Cerebellar cortex (tissue), 1 donor: ENCODE results near the gene CHID1.

ENCODE experiments used
- DNase-seq: peaks from one replicate; pipeline ENCODE4 v3.0.0-alpha.2; 2015; ENCODE audit warnings: low spot score

The CHID1 gene

DNA sequence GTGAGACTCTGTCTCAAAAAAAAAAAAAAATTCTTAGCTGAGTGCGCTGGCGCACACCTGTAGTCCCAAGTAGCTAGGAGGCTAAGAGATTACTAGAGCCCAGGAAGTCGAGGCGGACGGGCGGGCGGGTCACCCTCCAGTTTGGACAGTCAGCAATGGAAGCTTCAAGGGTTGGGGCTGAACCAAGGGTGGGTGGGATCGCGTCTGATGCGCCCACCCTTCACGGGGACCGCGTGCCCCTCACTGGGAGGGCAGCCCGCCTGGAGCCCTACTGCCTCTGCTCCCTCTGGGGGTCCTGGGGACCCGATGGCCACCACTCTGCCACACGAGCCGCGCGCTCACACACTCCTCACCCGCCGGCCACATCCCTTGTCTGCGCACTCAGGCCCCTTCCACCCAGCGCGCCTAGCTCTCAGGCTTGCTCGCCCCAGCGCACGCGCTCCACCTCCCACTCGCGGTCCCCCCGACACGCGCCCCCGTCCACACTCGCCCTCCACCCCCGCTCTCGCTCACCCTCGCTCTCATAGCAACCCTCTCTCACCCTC is 494 bp downstream of the CHID1 start:
- DNase-seq = no peak

DNA sequence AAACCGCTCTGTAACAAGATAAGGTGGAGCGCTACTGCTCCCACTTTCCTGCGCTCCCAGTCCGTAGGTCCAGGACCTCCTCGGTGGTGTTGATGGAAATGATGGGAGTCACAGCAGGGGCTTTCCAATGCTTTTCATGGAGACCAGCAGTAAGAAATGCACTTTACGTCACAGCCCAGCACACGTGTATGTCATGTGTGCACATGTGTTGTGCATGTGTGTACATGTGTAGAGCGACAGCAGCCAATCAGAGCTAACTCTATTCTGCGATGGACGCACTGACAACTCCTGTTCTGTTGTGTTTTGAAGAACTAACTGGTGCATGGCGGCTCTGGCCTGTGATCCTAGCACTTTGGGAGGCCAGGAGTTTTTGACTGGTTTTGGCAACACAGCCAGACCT is 1.2 kb downstream of the CHID1 start:
- no peak for DNase-seq

DNA sequence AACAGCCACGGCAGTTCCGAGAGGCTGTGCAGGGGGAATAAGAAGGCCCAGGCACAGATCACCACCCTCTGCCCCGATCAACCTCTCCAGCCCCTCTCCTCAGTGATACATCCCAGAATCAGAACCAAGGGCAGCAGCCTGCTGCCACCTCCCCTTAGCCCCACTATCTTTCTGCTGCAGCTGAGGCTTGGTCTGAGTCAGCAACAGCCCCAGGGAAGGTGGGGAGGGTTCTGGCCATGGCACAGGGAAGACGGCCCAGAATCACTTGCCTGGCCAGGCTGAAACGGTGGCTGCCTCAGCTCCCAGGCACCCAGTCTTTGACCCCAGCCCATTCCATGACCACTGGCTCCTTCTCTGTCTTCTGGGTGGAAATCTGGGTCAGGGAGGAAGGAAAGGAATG is 2.3 kb downstream of the CHID1 start:
- DNase-seq = no peak

DNA sequence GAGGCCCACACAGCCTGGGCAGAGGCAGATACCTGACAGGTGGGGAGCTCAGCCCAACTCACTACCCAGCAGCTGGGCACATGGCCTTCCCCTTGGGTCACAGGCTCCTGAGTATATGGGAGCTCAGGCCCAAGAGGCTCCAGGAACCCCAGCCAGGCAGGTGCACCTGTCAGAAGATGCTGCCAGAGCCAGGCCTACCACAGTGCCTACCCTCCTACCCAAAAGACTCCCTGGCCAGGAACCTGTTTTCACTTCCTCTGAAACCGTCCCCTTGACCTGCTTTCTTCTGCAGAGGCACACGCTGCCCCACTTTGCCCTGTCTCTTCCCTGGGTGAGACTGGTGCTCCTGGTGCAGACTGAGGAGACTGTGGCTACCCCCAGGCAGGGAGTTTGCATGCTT is 2.9 kb downstream of the CHID1 start:
- no peak for DNase-seq

DNA sequence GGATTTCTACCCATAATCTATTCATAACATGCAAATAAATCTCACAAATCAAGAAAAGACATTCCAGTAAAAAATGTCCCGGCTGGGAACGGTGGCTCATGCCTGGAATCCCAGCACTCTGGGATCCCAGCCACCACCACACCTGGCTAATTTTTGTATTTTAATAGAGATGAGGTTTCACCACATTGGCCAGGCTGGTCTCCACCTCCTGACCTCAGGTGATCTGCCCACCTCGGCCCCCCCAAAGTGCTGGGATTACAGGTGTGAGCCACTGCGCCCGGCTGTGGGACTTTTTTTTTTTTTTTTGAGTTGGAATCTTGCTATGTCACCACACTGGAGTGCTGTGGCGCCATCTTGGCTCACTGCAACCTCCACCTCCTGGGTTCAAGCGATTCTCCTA is 4.7 kb downstream of the CHID1 start:
- DNase-seq = no peak

DNA sequence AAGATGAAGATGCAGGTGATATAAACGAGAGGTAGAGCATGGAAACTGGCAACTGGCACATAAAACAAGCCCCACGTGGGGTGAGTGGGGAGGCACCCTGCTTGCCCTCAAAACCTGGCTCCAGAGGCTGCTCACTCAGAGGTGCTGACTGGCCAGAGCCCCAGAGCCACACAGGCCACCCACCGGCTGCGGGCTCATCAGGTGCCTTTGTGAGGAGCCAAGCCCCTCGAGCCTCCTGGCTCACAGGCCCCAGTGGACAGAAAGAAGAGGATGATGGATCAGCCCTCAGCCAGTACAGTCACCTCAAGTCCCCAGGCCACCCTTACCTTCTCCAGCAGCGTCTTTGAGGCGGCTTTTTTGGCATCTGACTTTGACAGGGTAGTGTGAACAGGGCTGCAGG is 6.2 kb downstream of the CHID1 start:
- DNase-seq = no peak

DNA sequence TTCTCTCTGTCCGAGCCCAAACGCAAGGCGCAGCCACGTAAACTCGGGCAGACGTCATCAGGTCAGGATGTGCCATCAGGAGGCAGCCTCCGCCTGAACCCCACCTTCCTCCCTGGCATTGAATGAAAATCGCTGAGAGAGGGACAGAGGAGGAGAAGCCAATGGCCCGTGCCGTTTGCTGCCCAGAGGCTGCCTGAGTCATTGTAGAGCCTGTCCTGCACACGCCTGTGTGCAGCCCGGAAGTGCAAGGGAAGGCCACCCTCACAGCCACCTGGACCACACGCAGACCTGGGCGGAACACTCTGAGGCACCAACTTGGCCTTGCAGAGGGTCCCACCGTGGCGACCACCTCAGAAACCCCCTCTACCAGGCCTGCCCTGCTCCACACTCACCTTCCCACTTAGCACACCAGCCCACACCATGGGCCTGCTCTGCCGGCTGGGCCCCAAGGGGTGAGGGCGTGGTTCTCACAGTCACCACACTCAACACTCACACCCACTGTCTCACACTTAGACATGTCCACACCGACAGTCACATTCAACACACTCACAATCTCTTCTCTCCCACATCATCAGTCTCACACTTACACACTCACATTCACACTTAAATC is 9.1 kb downstream of the CHID1 start:
- no peak for DNase-seq

DNA sequence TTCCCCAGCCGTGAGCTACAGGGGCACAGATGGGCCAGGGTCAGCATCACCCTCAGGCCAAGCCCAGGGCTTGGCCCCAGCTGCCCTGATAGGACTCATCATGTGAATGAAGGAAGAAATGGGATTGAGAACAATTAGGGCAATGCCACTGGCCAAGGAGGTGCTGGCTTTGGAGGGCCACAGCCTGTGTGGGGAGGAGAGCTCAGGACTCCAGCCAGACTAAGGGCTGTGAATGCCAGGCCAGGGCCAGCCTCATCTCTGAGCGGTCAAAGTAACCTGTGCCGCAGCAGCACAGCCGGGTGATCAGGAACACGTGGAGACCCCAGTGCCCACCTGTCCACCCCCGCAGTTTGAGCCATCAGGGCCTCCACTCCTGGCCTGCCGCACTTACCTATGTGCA is 10.1 kb downstream of the CHID1 start:
- no peak for DNase-seq

DNA sequence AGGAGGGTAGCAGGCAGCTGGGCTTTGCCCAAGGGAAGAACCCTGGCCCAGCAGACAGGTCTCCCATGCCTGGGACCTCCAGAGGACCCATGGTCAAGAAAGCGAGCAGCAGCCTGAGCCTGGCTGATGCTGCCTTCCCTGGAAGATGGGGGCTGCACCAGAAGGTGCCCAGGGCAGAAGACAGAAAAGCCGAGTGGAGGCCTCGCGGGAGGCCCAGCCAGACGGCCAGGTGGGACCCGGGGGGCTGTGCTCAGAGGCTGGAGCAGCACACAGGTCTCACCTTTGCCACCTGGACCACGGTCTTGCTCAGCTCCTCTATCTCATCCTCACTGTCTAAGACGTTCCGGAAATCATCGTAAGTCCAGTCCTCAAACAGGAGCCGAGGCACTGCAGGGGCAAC is 10.9 kb downstream of the CHID1 start:
- no peak for DNase-seq

DNA sequence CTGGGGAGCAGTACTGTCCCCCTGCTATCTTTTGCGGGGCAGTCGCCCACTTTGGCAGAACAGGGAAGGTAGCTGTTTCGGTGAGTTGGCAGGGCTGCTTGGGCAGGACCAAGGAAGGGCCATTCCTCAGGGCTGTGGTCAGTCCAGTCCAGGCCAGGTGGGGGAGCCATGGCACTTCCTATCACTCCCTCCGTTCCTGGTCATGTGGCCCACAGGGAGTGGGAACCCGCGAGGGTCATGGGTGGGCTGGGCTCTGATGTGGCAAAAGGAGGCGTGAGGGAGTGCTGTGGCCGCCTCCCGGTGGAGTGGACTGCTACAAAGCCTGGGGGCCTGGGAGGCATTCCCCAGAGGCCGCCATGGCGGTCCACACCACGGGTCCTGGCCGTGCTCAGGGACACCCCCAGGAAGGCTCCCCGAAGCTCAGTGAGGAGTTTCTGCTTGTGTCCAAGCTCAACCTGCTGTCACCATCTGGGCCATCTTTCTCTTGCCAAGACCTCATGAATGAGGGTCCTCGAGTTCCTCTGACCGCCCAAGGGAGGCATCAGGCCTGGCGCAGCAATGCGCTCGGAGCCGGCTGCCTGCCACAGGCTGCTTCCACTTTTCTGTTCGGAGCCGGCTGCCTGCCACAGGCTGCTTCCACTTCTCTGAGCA is 11.9 kb downstream of the CHID1 start:
- peak; percentile 84 for DNase-seq

DNA sequence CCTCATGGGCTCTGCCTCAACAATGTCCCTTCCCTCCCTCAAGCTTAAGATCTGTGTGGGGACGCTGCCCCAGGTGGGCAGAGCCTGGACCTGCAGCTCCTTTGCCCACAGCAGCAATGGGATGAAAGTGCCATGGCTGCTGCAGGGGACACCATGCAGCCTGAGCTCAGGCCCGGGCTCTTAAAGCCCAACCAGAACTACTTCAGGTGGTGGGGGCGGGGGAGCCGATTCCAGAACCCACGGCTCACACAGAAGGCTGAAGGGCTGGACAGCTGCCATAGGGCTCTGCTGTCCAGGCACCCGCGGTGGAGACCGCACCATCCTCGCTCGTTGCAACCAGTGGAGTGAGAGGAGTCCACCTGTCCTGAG is 12.5 kb downstream of the CHID1 start:
- peak; percentile 84 for DNase-seq

DNA sequence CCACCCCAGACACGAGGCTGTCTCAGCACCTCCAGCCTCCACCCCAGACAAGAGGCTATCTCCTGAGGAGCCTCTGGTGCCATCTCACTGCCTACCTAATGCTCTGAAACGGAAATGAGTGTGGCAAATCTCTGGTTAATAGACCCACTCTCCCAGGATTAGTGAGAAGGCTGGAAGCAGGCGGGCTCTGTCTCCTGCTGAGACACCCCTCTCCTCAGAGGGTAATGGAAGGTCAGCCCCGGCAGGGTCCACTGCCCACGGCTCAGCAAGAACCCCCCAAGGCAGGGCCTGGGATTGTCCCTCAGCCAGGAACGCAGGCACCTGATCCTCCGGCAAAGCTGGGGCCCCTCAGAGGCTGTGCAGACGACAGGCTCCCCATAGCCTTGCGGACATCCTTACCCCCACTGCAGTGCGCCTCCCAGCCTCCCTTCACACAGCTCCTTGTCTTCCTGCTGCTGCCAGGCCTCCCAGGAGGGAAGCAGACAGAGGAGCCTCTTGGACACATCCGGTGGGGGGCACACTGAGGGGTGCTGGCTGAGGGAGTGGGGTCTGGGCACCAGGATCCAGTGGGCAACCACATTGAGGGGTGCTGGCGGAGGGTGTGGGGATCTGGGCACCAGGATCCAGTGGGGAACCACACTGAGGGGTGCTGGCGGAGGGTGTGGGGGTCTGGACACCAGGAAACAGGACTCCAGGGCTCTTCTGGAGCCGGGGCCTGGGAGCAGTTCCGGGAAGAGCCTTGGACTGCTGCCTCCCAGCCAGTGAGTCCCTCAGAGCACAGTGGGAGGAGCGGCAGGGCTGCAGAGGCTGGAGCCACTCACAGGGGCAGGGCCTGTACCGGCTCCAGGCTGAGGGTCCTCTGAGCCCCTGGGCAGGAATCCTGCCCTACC is 13.1 kb downstream of the CHID1 start:
- no peak for DNase-seq

DNA sequence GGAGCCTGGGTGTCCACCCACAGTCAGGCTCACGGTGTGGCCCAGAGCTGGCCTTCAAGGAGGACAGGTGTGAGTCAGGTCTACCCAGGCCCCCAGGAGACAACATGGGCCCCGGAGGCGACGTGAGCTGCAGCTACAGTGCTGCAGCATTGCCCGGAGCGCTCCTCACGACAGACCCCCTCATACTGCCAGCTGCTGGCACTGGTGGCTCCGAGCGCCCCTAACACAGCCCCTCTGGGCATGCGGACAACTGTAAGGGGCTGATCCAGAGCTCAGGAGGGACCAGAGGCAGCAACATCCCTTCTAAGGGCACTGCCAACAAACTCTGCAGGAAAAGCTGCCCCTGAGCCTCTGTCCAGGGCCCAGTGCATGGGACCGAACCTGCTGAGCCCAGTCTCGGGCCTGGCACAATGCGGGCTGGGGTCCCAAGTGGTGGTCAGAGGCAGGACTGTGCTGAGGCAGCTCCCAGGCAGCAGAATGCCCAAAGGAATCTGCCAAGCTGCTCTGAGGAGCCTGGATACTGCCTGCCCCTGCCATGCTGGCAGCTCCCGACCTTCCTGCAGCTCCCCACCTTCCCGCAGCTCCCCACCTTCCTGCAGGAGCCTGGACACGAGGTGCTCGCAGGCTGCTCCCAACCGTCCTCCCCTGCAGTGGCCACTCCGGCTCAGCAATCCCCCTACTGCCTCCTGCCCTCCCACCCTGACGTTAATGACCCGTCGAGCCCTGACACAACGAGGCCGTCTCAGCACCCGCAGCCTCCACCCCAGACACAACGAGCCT is 15.1 kb downstream of the CHID1 start:
- DNase-seq = no peak

DNA sequence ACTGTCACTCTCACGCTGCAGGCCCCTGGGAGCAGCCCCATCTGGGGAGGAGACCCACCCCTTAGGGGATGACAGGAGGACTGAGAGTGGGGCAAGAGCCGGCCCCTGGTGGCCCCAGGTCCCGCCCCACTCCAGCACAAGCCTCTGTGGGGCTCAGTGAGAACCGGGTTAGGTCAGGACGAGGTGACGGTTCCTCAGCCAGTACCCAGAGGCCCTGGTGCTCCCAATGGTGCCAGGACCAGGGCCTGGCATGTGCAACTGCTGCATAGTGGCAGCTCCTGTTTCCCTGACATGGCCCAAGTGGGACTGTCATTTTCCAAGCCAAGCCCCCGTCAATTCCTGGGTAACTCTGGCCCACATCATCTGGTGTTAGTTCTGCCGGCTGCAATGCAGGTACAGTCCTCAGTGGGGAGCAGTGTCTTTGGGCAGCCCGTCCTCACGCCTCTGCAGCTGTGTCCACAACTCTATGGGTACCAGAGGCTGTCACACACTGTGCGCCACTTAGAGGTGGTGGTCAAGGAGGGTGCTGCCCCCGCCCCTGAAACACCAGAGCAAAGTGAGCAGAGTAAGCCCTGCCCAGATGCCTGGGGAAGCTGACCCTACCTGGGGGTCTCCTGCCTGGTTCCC is 15.9 kb downstream of the CHID1 start:
- DNase-seq = no peak

DNA sequence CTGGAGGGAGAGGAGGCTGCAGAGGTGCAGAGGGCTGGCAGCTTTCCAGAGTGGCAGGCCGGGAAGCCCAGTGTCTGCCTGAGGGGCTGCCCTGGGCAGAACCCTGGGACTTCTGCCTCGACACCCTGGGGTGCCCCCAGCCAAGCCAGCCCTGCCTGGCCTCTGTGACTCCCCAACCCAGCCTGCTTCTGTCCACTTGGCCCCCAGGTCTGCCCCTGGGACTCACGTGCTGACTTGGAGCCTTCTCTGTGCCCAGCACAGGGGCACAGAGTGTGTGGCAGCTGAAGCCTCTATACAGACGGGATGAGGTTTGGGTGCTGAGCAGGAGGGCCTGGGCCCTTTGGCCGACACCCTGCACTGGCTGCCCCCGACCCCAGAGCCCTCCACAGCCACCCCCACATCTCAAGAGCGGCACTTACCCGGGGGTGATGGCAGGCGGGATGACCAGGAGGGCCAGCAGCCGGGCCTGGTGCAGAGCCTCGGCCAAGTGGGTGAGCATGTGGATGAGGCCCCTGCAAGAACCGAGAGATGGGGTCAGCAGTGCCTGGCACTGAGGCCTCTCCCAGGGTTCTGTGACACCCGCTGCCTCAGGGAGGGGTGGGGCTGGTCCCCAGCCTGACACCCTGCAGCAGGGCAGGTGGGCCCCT is 17.5 kb downstream of the CHID1 start:
- no peak for DNase-seq

DNA sequence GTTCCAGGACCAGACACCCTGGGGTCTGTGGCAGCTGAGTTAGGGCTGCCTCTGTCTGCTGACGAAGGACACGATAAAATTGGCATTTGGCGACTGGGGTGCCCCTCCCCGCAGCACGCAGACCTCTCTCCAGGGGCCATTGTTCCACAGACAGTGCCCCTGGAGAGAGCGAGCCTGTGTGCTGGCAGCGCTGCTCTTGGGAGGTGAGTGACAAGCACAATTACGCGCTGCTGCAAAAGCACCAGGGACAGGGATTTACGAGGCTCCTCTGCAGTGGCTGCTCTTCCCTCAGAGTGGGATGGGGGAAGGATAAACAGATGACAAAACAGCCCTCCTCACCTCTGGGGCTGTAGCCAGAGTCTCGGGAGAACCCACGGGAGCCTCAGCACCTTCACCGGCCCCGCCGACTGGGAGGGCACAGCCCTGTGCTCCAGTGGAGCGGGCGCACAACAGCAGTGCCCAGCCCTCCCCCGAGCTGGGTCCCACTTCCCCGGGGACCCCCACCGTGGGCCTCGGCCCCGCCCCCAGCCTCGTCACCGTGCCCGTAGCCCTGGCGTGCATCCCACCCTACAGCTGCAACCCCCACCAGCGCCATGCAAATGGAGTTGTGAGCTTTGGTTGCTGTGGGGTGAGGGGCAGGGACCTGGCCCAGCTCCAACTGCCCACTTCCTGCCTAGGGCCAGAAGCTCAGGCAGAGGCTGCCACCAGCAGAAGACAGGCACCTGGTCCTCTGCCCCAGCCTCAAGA is 19.6 kb downstream of the CHID1 start:
- no peak for DNase-seq

DNA sequence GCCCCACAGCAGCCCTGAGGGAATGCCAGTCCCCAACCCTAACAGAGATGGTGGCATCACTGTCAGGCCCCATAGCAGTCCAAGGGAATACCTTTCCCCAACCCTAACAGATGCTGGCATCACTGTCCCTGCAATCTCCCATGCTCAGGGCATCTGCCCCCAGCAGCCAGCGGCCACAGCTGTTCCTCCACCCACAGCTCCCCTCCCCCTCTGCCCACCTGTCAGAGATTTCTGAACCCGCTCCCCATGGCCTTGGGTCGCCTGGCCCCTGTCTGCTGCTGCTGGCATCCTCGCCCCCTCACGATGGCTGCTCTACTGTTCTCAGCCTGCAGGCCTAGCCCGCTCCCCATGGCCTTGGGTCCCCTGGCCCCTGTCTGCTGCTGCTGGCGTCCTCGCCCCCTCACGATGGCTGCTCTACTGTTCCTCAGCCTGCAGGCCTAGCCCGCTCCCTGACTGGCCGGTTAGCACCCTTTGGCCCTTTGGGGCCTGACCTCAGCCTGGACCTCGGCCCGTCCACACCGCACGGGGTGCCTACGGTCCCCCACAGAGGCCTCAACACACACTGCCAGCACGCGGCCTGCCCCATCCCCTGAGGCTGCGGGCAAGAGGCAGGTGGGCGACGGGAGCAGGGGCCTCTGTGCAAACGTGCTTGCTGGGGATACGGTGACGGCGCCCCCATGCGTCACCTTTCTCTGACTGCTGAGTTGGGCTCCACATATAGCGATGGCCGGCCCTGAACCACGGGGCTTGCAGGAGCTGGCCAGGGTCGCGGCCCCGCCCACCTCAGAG is 20.7 kb downstream of the CHID1 start:
- no peak for DNase-seq

DNA sequence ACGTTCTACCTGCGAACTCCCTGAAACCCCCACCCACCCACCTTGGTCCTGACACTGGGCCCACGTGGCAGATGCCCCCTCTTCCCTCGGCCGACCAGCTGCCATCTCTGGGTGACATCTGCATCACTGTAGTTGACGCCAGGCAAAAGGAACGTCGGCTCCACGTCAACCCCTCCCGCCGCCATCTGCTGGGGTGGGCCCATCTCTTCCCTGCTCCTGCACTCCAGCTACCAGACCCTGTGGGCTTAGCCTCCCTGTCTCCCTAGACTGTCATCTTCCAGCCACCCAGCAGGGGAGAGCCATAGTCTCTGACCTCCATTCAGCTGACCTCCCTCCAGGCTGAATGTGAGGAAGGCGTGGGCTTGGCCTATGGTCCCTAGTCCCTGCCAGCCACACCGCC is 21.4 kb downstream of the CHID1 start:
- no peak for DNase-seq

DNA sequence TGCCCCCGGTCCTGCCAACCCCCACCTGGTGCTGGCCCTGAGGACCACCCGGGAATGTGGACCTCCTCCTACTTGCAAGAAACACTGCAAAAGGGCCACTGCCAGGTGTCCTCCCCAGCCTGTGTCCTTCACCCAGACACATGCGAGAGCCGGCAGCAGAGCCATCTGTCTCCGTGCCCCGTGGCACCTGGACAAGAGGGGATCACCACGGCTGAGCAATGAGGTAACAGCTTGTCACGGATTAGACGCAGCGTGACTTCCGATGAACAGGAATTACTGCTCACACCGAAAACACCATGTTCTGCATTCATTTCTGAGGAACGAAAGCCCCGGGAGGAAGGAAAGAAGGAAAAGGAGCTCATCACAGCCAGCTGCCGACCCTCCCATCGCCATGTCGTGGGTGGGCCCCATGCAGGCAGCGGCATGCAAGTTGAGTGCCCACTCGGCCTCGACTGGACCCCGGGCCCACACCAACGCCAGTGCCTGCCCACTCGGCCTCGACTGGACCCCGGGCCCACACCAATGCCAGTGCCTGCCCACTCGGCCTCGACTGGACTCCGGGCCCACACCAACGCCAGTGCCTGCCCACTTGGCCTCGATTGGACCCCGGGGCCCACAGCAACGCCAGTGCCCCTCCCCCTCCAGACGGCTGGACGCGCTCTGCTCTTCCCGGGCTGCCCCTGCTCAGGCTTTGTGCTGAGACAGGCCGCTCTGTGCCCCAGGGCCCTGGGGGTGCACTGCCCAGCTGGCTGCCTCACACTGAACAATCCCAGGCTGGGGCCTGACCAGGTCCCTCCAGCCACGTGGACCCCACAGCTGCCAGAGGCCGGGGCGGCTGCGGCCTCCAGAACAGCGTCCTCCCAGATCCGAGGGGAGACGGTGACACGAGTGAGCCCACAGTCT is 22.0 kb downstream of the CHID1 start:
- peak; percentile 97 for DNase-seq
